NCI-H187 treated with DMSO at 0.1 percent for 48 hours (cell line): ENCODE data around the gene HSD17B3.
"Not testable (repeated sequence)": the region's sequence is repeated elsewhere in the genome, so short reads cannot be mapped to it uniquely, and the experiment has no call there.

Source experiments
- DNase-seq: peaks from one replicate; lab custom pipeline; 2025; lab: John Stamatoyannopoulos, UW

Gene HSD17B3

GRCh38 chr9:96193236-96193755 lies 108.7 kb downstream of the HSD17B3 start:
- DNase-seq = no peak

DNA sequence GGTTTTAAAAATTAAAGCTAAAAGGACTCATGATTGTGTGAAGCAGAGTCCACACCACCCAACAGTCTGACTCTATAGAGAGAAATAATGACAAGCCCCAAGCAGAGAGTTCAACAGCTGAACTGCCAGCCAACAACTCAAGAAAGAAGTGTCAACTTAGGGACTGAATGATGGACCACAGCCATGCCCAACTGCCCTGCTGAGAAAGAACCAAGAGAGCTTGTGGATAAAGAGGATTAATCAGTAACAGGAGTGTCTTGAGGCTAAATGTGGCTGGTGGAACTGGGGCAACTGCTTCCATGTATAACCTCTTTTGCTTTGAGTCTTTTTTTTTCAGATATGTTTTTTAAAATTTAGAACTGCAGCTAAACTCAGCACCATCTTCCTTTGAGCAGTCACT lies 109.3 kb downstream of the HSD17B3 start:
- DNase-seq = no peak

DNA sequence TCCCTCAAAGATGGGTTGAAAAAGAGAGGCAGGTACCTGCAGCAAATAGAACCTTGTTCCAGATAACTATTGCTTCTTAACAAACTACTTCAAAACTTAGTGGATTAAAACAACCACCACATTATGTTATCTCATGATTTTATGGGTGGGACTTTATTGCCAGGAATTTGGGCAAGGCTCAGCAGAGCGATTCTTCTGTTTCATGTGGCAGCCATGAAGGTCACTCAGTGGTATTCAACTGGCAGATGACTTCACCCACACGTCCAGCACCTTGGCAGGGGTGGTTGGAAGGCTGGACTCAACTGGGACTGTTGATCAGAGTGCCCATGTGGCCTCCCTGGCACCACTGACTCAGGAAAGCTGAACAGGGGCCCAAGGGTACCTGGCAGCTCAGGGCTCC lies 112.0 kb downstream of the HSD17B3 start:
- no peak for DNase-seq

- DNase-seq = not testable (repeated sequence)
Measured at GRCh38 chr9:96189581-96189980, 112.4 kb downstream of the HSD17B3 start.

GRCh38 chr9:96188571-96188970 lies 113.4 kb downstream of the HSD17B3 start:
- no peak for DNase-seq

DNA sequence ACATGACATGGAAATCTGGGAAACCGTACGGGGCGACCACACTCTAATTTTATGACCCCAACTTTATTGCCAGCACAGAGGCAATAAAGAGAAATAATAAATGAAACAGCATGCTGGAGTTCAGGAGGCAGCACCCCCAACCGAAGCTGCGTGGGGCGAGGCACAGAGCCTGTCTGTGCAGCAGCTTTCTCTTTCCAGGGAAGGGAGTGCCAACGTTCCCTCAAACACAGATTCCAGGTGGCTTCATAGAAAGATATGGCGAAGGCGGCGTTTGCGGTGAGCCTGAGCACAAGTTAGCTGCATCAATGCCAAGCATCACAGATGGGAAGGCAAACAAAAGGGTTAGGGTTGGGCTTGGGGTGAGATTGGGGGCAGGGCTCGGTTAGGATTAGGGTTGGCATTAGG lies 114.8 kb downstream of the HSD17B3 start:
- DNase-seq = no peak

DNA sequence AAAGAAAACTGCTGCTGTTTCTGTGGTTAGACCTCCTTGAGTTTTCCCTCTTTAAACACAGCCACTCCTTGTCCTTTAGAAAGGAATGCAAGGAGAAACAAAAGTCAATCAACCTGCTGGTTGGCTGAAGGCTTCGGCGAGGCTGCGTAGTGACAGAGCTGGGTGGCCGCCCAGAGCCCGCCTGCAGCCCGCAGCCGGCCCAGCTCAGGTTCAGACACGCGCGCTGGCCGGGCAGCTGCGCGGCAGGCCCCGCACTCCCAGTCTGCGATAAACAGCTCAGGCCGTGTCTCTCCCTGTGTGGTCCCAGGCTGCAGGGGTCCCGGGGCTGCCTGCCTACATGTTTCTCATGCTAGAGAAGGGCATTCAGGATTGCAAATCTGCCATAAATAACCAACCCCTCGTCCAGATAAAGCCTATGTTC lies 115.4 kb downstream of the HSD17B3 start:
- DNase-seq = no peak

- no peak for DNase-seq
Measured at GRCh38 chr9:96185518-96186156, 116.3 kb downstream of the HSD17B3 start.
